Measurements from ENCODE around the gene PPEF2. TPM values are rescaled to one million over a fixed set of nuclear protein-coding genes. Genes with fewer than 3 reads are reported as not detected.
"Not testable (repeated sequence)": the region's sequence is repeated elsewhere in the genome, so short reads cannot be mapped to it uniquely, and the experiment has no call there.

PPEF2 gene
- total and polyA plus RNA-seq, 4 donors = 0.17 TPM; not detected in 3

DNA sequence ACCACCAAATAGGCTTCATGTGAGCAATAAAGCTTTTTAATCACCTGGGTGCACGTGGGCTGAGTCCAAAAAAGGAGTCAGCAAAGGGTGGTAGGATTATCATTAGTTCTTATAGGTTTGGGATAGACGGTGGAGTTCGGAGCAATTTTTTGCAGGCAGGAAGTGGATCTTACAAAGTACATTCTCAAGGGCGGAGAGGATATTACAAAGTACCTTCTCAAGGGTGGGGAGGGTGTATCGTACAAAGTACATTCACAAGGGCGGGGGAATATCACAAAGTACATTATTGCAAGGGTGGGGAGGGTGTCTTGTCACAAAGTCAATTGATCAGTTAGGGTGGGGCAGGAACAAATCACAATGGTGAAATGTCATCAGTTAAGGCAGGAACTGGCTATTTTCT lies 8.6 kb upstream of the PPEF2 start:
- H3K27me3 ChIP-seq (ENCODE audit: control insufficient read depth in 4 of 4, insufficient read depth in 4 of 4, low read length in 3 of 4); H3K4me3 ChIP-seq (ENCODE audit: low read depth in 1 of 3, low read length in 3 of 3); H3K36me3 ChIP-seq (ENCODE audit: control insufficient read depth in 4 of 4, insufficient read depth in 3 of 4, low read depth in 1 of 4, low read length in 3 of 4); H3K4me1 ChIP-seq (ENCODE audit: control insufficient read depth in 4 of 4, insufficient read depth in 4 of 4, low read length in 3 of 4); H3K27ac ChIP-seq (ENCODE audit: low read depth in 1 of 2, low read length in 2 of 2); H3K9me3 ChIP-seq (ENCODE audit: control insufficient read depth in 4 of 4, low read length in 3 of 4); DNase-seq (ENCODE audit: low spot score); H3K9ac ChIP-seq (ENCODE audit: low read depth in 1 of 2, low read length in 2 of 2): not testable (repeated sequence)
- WGBS = 88% methylated on average over 6 of the region's 6 CpGs

DNA sequence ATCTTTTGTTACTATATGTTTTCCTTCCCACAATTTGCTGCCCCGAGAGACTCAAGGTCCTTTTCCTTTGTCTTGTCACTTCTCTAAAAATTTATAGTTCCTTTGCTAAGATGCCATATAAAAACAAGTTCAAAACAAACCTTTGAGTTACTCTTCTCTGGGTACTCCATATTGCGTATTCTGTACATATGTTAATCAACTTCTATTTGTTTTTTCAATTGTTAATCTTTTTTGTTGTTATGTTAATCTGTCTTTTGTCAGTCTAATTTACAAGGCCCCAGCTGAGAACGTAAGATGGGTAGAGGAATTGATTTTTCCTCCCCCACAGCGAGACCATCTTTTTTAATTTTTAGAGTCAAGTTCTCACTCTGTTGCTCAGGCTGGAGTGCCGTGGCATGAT lies 7.2 kb upstream of the PPEF2 start:
- H3K27me3 ChIP-seq (ENCODE audit: control insufficient read depth in 4 of 4, insufficient read depth in 4 of 4, low read length in 3 of 4) = no peaks in the 10 kb centered on the region
- no peaks in the 10 kb centered on the region for H3K36me3 ChIP-seq (ENCODE audit: control insufficient read depth in 4 of 4, insufficient read depth in 3 of 4, low read depth in 1 of 4, low read length in 3 of 4)
- WGBS = 82% methylated on average over 5 of the region's 5 CpGs
- no peak overlapping the region for H3K4me3 ChIP-seq (ENCODE audit: low read depth in 1 of 3, low read length in 3 of 3)
- TF ChIP-seq ZBTB33 (IDR thresholded peaks at IDR 0.05) = no peak
- TF ChIP-seq FOXA1 (IDR thresholded peaks at IDR 0.05) = no peak
- no peak for TF ChIP-seq RAD21 (IDR thresholded peaks at IDR 0.05)
- TF ChIP-seq HNF4A (conservative IDR thresholded peaks at IDR 0.05) = no peak
- no peak for TF ChIP-seq ATF3 (IDR thresholded peaks at IDR 0.05)
- TF ChIP-seq TAF1 (conservative IDR thresholded peaks at IDR 0.05) = no peak
- no peak for TF ChIP-seq NR2F2 (IDR thresholded peaks at IDR 0.05)
- TF ChIP-seq, protein P1, sequence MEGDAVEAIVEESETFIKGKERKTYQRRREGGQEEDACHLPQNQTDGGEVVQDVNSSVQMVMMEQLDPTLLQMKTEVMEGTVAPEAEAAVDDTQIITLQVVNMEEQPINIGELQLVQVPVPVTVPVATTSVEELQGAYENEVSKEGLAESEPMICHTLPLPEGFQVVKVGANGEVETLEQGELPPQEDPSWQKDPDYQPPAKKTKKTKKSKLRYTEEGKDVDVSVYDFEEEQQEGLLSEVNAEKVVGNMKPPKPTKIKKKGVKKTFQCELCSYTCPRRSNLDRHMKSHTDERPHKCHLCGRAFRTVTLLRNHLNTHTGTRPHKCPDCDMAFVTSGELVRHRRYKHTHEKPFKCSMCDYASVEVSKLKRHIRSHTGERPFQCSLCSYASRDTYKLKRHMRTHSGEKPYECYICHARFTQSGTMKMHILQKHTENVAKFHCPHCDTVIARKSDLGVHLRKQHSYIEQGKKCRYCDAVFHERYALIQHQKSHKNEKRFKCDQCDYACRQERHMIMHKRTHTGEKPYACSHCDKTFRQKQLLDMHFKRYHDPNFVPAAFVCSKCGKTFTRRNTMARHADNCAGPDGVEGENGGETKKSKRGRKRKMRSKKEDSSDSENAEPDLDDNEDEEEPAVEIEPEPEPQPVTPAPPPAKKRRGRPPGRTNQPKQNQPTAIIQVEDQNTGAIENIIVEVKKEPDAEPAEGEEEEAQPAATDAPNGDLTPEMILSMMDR (IDR thresholded peaks at IDR 0.05; ENCODE audit: low read depth, low read length, missing input control) = no peak
- TF ChIP-seq GABPA (IDR thresholded peaks at IDR 0.05 in 1 of 2, conservative IDR thresholded peaks at IDR 0.05 in 1 of 2) = no peak
- H3K9ac ChIP-seq (ENCODE audit: low read depth in 1 of 2, low read length in 2 of 2) = no peak overlapping the region
- DNase-seq (ENCODE audit: low spot score) = no peak
- no peaks in the 10 kb centered on the region for H3K4me1 ChIP-seq (ENCODE audit: control insufficient read depth in 4 of 4, insufficient read depth in 4 of 4, low read length in 3 of 4)
- H3K9me3 ChIP-seq (ENCODE audit: control insufficient read depth in 4 of 4, low read length in 3 of 4) = no peaks in the 10 kb centered on the region
- H3K27ac ChIP-seq (ENCODE audit: low read depth in 1 of 2, low read length in 2 of 2) = no peak overlapping the region

DNA sequence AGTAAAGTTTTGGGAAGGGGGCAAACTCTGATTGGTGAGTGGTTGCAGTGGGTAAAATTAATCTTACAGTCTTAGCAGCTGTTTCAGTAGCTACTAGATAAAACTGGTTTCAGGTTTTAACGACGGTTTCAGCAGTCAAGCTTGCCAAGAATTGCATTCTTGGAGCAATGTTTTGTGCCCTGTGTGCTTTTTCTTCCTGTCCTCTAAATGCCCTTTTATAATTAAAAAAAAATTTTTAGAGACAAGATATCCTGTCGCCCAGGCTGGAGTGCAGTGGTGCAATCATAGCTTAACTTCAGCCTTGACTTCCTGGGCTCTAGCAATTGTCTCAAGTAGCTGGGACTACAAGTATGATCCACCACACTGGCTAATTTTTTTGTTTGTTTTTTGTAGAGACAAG lies 6.3 kb upstream of the PPEF2 start:
- Histone ChIP-seq H3K4me1 (ENCODE audit: control insufficient read depth in 4 of 4, insufficient read depth in 4 of 4, low read length in 3 of 4) (no peaks in the 10 kb centered on the region), H3K4me3 (ENCODE audit: low read depth in 1 of 3, low read length in 3 of 3) (no peak overlapping the region), H3K9me3 (ENCODE audit: control insufficient read depth in 4 of 4, low read length in 3 of 4) (no peaks in the 10 kb centered on the region), H3K27me3 (ENCODE audit: control insufficient read depth in 4 of 4, insufficient read depth in 4 of 4, low read length in 3 of 4) (no peaks in the 10 kb centered on the region), H3K36me3 (ENCODE audit: control insufficient read depth in 4 of 4, insufficient read depth in 3 of 4, low read depth in 1 of 4, low read length in 3 of 4) (no peaks in the 10 kb centered on the region), H3K9ac (ENCODE audit: low read depth in 1 of 2, low read length in 2 of 2) (no peak overlapping the region), H3K27ac (ENCODE audit: low read depth in 1 of 2, low read length in 2 of 2) (no peak overlapping the region)
- no peak for TF ChIP-seq EGR1 (IDR thresholded peaks at IDR 0.05; ENCODE audit: low read depth in 2 of 2)
- no peak for TF ChIP-seq GABPA (IDR thresholded peaks at IDR 0.05 in 1 of 2, conservative IDR thresholded peaks at IDR 0.05 in 1 of 2)
- no peak for TF ChIP-seq NR2F2 (IDR thresholded peaks at IDR 0.05)
- no peak for TF ChIP-seq JUND (IDR thresholded peaks at IDR 0.05)
- no peak for TF ChIP-seq FOXA2 (IDR thresholded peaks at IDR 0.05)
- TF ChIP-seq, protein P2, sequence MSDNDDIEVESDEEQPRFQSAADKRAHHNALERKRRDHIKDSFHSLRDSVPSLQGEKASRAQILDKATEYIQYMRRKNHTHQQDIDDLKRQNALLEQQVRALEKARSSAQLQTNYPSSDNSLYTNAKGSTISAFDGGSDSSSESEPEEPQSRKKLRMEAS (IDR thresholded peaks at IDR 0.05) = no peak
- TF ChIP-seq, protein P1 (IDR thresholded peaks at IDR 0.05; ENCODE audit: low read depth, low read length, missing input control) = no peak
- no peak for TF ChIP-seq ATF3 (IDR thresholded peaks at IDR 0.05)
- TF ChIP-seq SP1 (IDR thresholded peaks at IDR 0.05) = no peak
- no peak for DNase-seq (ENCODE audit: low spot score)
- WGBS = 46% methylated on average over 3 of the region's 3 CpGs
